Measurements from ENCODE around the gene ENPP4. TPM values are rescaled to one million over a fixed set of nuclear protein-coding genes. Genes with fewer than 3 reads are reported as not detected.

The ENPP4 gene
- total and polyA plus RNA-seq, 2 of the 4 experiments (the other 2 are of a cell fraction), result under 0.01 to 0.03 TPM

DNA sequence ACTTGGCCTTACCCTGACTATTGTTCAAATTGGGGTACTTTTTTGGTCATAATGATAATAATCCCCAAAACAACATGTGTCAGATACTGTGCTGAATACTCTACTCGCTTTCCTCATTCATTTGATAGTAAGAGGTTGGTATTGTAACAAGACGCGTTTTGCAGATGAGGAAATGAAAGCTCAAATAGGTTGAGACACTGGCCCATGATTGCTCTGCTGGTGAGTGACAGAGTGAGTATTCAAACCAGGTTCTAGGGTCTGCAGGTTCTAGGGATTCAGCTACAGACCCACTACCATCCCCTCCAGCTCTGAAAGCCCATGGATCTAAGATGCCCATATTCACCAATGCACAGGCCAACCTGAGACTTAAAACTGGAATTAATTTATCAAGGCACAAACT is 1.3 kb upstream of the ENPP4 start:
- H3K27ac ChIP-seq (ENCODE audit: insufficient read depth, low read length), result no peak overlapping the region
- no CpG with 5 or more reads among the region's 3 CpGs for WGBS, 2 experiments (ENCODE audit: extremely low coverage in 2 of 2, insufficient read length in 1 of 2)
- dilution Hi-C loops (cut with HindIII; ENCODE audit: low sequenced_read_pairs, unreplicated experiment), result no loop called here
- H3K79me1 ChIP-seq (ENCODE audit: low read depth in 1 of 2, low read length in 2 of 2), result no peaks in the 10 kb centered on the region
- no peak overlapping the region for H2AK5ac ChIP-seq (ENCODE audit: low read depth, low read length)
- CTCF ChIA-PET, result no interaction called here
- no TSS peak for BruUV-seq (replicated peaks)
- H2BK5ac ChIP-seq (ENCODE audit: low read depth, low read length, poor library complexity, severe bottlenecking), result no peak overlapping the region
- POLR2A ChIA-PET (ENCODE audit: unreplicated experiment), result no interaction called here
- DNase-seq, result no peak
- ATAC-seq (ENCODE audit: low read depth), result no peak
- H3K56ac ChIP-seq (ENCODE audit: extremely low read depth, insufficient read depth, low read length), result no peak overlapping the region
- TF ChIP-seq NFE2L2 (IDR thresholded peaks at IDR 0.05; ENCODE audit: low read depth, low read length) (no peak), RFX5 (IDR thresholded peaks at IDR 0.05; ENCODE audit: low read depth, low read length) (no peak), MAFK (IDR thresholded peaks at IDR 0.05; ENCODE audit: low read depth, low read length) (no peak), MAZ (IDR thresholded peaks at IDR 0.05; ENCODE audit: borderline replicate concordance, low read depth, low read length) (no peak), CHD1 (IDR thresholded peaks at IDR 0.05; ENCODE audit: low read depth, low read length) (no peak), FOS (IDR thresholded peaks at IDR 0.05; ENCODE audit: low read depth, low read length) (no peak), CEBPB (IDR thresholded peaks at IDR 0.05; ENCODE audit: low read depth, low read length) (no peak)
- no peak overlapping the region for H3K18ac ChIP-seq (ENCODE audit: low read depth, low read length)
- H4K20me1 ChIP-seq (ENCODE audit: insufficient read depth, low read length), result no peaks in the 10 kb centered on the region
- intact Hi-C loops (cut with micrococcal nuclease), result no loop called here
- no peaks in the 10 kb centered on the region for H3K36me3 ChIP-seq (ENCODE audit: control insufficient read depth, insufficient read depth, low read length)
- H3K9ac ChIP-seq (ENCODE audit: low read depth, low read length), result no peak overlapping the region
- no peak overlapping the region for H4K91ac ChIP-seq (ENCODE audit: insufficient read depth, low read depth, low read length)
- H3K4me3 ChIP-seq (ENCODE audit: insufficient read depth, low read depth, low read length), result no peak overlapping the region
- H2AFZ ChIP-seq (replicated peaks; ENCODE audit: low read length, poor library complexity), result no peak overlapping the region
- no peak overlapping the region for H2BK20ac ChIP-seq (ENCODE audit: low read depth, low read length)
- H3K4ac ChIP-seq (ENCODE audit: low read depth, low read length), result no peak overlapping the region
- H4K8ac ChIP-seq (ENCODE audit: low read depth in 2 of 2, low read length in 2 of 2), result no peak overlapping the region
- H3K14ac ChIP-seq (replicated peaks; ENCODE audit: low read depth, low read length), result no peak overlapping the region
- H4K5ac ChIP-seq (ENCODE audit: low read depth, low read length), result no peak overlapping the region
- H2BK120ac ChIP-seq (ENCODE audit: low read depth, low read length), result no peak overlapping the region
- peaks cover 5% of the 10 kb centered on the region for H3K27me3 ChIP-seq (ENCODE audit: control insufficient read depth, insufficient read depth, low read length)
- H3K9me3 ChIP-seq (ENCODE audit: control insufficient read depth, insufficient read depth, low read length), result no peaks in the 10 kb centered on the region
- in situ Hi-C loops (cut with MboI; ENCODE audit: low sequenced_read_pairs), result no loop called here
- H3K4me2 ChIP-seq (ENCODE audit: low read depth, low read length), result no peak overlapping the region
- H3K23ac ChIP-seq (ENCODE audit: low read depth, low read length), result no peak overlapping the region
- H2AK9ac ChIP-seq (replicated peaks; ENCODE audit: low read depth, low read length, poor library complexity), result no peak overlapping the region
- H3K9me1 ChIP-seq (ENCODE audit: insufficient read depth, low read length), result no peaks in the 10 kb centered on the region
- no peaks in the 10 kb centered on the region for H3K4me1 ChIP-seq (ENCODE audit: control insufficient read depth, insufficient read depth, low read length)
- no peak overlapping the region for H2BK15ac ChIP-seq (ENCODE audit: low read depth, low read length)

All from IMR-90 (cell line).